GM21786 (cell line): Measurements from ENCODE around the gene IGSF6.
"Not testable (repeated sequence)": the region's sequence is repeated elsewhere in the genome, so short reads cannot be mapped to it uniquely, and the experiment has no call there.

Experiments used
- ATAC-seq: cut with Tn5 transposase; IDR thresholded peaks from one replicate; pipeline ENCODE4 v1.9.1; 2021; ENCODE audit not compliant: unreplicated experiment

Gene IGSF6, protein sequence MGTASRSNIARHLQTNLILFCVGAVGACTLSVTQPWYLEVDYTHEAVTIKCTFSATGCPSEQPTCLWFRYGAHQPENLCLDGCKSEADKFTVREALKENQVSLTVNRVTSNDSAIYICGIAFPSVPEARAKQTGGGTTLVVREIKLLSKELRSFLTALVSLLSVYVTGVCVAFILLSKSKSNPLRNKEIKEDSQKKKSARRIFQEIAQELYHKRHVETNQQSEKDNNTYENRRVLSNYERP

DNA sequence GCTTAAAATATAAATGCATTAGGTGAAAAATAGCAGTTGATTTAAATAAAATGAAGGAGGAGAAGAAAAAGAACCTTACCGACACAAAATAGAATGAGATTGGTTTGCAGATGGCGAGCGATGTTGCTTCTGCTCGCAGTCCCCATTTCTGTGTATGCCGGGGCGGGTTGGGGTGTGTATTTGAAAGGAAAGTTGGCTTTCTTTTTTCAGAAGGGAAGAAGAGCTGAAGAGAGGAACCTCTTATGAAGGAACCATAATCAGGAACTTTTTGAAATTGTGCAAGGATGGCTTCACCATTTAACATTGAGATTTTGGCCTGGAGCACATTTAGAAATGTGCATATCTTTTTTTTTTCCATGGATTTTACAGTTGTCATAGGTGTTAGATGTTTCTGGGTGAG, at the start of gene IGSF6:
TSS of gene IGSF6 (minus strand) at position 156 of the 400 bp plus-strand sequence. CDS start at position 146, 10 bp downstream.
- no peak for ATAC-seq

DNA sequence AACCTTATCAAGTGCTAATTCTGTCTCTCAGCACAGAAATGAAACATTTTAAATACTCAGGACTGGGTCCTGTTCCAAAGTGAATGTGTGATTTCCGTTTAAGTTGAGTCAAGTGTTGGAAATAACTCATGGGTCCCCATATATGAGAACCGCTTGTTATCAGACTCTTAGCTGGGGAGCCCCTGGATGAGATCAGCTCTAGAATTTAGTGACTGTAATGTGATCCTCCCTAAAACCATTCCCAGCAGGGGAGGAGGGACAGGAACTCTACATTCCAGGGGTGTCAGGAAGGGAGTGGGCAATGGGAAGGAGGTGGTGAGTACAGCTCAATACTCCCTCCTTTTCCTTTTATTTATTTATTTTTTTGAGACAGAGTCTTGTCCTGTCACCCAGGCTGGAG, 48.9 kb upstream of the IGSF6 start:
- no peak for ATAC-seq

DNA sequence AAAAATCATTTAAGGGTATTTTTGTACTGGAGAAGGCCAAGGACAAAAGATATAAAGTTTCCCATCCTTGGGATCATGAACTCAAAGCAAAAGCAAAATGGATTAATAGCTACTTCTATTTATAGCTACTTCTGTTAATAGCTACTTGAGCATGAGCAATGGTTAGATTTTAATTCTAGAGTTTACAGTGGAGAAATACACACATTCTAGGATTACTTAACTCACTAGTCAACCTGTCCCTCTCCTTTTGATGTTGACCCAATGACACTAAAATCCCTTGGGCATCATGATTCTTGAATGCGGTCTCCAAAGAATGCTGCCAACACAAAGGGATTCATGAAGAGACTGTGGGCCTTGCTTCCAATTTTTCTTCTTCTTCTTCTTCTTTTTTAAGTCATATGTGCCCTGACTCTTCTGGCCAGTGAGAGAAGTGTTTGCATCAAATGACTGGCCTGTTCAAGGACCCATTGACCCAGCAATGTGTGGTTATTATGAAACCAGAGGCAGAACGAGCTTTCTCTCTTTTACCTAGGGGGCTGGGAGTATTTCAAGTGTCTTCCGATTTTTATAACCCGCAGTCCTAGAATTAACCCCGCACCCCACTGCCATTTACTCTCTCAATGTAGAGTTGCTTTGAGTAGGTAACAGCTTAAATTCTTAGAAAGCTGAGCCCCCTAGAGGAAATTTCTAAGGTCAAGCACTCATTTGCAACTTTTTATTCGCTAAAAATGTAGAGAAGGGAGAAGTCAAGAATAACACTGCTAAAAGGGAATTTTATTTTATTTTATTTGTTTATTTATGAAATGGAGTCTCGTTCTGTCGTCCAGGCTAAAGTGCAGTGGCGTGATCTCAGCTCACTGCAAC, 46.0 kb upstream of the IGSF6 start:
- ATAC-seq = no peak

DNA sequence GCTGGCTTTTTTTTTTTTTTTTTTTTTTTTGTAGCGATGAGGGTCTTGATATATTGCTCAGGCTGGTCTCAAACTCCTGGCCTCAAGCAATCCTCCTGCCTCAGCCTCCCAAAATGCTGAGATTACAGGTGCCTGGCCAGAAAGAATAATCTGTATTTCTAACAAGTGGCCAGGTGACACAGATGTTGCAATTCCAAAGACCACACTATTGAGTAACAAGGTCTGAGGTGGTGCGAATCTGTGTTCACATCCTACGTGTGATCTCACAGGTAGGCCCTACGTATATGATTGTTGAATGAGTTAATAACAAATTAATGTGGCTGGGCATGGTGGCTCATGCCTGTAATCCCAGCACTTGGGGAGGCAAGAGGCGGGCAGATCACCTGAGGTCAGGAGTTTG, 44.6 kb upstream of the IGSF6 start:
- ATAC-seq = no peak

DNA sequence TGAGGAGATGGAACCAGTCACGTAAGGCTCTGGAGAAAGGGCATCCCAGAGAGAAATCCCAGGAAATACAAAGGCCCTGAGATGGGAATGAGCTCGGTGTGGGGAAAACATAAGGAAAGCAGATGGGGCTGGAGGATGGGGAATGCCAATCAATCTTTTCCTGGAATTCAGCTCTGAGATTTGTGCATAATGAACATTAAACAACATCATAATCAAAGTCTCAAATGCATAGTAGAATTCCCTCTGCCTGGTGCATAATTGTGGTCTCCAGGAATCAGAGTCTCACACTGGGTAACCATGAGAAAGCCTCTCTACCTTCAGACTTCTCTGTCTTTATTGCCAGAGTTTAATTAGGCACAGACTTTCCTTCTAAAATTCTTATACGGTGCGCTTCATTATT, 42.2 kb upstream of the IGSF6 start:
- ATAC-seq = no peak

DNA sequence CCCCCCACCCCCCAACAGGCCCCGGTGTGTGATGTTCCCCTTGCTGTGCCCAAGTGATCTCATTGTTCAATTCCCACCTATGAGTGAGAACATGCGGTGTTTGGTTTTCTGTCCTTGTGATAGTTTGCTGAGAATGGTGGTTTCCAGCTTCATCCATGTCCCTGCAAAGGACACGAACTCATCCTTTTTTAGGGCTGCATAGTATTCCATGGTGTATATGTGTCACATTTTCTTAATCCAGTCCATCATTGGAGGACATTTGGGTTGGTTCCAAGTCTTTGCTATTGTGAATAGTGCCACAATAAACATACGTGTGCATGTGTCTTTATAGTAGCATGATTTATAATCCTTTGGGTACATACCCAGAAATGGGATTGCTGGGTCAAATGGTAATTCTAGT, 38.6 kb upstream of the IGSF6 start:
- not testable (repeated sequence) for ATAC-seq

DNA sequence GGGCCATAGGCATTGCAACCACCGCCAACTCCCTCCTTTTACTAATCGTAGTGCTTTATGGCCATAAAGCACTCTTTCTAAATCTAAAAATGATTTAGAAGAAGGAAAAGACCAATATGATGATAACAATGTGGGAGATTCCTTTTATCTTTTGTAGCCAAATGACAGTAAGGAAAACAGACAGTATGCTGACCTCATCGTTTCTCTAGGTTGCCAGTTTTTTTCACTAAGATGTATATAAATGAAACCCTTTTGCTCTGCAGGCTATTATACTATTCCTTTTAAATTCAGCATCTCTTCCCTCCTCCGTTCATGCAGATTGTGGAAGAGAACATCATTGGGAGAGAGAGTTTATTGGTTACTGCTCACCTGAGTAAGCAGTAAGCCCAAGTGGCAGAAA, 36.7 kb upstream of the IGSF6 start:
- ATAC-seq = no peak

DNA sequence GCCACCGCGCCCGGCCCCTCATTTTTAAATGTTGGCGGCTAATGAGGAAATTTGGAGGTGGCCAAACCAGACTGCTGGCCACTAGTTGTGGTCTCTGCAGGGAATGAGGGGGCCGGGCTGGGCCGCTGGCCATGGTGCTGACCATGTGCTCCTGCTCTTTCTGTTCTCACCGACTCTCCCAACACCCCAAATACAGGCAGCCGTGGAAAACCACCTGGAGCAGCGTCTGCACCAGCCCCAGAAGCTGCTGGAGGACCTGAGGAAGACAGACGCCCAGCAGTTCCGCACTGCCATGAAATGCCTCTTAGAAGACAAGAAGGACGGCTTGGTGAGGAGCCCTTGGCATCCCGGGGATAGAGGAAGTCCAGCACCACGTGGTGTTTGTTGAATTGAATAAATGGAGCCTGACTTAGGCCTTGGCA, 32.6 kb upstream of the IGSF6 start:
- no peak for ATAC-seq

DNA sequence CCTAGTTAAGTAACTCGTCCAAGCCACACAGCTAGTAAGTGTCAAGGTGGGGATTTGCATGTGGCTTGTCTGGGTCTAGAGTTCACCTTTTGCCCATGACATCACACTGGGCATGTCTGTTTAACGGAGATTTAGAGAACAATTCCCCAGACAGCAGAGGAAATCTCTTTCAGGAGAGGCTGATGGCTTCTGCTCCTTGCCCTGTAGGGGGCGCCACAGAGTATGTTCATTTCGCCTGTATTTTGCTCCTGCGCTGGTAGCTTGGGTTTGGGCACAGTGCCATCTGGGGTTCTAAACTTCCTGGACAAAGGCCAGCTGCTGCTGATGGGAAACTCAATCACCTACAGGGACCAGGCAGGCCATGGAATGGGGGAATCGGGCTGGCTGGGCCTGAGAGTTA, 31.8 kb upstream of the IGSF6 start:
- ATAC-seq = no peak

DNA sequence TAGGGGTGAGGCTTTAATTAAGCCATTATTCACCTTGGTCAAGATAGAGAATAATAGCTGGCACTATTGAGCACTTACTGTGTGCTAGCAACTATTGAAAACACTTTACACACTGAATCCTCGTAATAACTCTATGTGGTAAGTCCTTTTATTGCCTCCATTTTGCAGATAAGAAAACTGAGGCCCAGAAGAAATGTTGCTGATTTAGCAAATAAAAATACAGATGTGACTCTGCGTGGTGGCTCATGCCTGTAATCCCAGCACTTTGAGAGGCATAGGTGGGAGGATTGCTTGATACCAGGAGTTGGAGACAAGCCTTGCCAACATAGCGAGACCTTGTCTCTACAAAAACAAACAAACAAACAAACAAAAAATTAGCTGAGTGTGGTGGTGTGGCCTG, 30.8 kb upstream of the IGSF6 start:
- ATAC-seq = no peak

DNA sequence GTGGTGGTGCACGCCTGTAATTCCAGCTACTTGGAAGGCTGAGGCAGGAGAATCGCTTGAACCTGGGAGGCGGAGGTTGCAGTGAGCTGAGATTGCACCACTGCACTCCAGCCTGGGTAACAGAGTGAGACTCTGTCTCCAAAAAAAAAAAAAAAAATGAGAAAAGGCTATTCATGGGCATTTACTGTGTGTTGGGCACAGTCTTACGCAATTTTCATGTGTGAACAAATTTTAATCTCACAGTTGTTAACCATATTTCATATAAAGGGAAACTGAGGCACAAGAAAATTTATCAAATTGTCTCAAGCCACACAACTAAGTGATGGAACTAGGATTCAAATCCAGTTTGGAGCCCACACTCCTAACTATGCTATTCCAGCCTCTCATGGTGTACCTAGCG, 28.3 kb upstream of the IGSF6 start:
- not testable (repeated sequence) for ATAC-seq

DNA sequence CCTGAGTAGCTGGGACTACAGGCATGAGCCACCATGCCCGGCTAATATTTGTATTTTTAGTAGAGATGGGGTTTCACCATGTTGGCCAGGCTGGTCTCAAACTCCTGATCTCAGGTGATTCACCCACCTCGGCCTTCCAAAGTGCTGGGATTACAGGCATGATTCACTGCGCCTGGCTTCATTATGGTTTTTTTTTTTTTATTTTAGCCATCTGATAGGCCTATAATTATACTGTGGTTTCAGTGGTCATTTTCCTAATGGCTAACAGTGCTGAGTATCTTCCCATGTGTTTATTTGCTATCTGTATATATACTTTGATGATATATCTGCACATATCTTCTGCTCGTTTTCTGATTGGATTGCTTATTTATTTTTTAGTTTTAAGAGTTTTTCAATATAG, 22.0 kb upstream of the IGSF6 start:
- ATAC-seq = not testable (repeated sequence)

DNA sequence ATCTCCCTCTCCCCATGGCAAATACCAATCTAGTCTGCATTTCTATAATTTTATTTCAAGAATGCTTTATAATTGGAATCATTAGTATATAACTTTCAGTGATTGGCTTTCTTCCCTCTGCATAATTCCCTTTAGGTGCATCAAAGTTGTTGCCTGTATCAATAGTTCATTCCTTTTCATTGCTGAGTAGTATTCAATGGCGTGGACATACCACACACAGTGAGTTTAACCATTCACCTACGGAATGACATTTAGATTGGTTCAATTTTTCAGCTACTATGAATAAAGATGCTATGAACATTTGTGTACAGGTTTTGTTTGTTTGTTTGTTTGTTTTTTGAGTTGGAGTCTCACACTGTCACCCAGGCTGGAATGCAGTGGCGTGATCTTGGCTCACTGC, 21.1 kb upstream of the IGSF6 start:
- no peak for ATAC-seq

DNA sequence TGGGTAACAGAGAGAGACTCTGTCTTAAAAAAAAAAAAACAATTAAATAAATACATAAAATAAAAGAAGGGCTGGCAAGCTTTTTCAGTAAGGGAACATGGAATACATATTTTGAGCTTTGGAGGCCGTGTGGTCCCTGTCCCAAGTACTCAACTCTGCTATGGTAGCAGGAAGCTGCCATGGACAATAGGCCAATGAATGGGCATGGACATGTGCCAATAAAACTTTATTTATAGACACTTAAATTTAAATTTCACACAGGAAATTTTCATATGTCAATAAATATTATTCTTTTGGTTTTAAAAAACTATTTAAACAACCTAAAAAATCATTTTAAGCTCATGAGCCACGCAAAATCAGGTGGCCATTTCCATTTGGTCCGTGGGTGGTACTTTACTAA, 15.2 kb upstream of the IGSF6 start:
- ATAC-seq = no peak

DNA sequence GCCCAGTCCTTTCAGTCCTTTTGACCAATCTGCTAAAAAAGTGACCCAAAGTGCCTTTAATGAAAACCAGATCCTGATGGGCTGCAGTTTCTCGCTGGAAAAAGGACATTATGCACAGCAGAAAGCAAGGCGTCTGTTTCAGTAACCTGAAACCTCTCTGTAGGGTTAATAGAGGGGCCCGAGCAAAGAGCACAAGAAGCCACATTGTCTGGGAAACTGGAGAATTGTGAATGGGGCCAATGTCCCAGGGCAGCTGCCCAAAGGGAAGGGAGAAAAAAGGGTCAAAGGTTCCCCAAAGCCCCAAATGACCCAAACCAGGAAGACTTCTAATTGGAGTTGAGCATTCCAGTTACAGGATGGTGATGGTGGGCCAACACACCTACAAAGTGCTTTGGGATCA, 14.4 kb upstream of the IGSF6 start:
- no peak for ATAC-seq

DNA sequence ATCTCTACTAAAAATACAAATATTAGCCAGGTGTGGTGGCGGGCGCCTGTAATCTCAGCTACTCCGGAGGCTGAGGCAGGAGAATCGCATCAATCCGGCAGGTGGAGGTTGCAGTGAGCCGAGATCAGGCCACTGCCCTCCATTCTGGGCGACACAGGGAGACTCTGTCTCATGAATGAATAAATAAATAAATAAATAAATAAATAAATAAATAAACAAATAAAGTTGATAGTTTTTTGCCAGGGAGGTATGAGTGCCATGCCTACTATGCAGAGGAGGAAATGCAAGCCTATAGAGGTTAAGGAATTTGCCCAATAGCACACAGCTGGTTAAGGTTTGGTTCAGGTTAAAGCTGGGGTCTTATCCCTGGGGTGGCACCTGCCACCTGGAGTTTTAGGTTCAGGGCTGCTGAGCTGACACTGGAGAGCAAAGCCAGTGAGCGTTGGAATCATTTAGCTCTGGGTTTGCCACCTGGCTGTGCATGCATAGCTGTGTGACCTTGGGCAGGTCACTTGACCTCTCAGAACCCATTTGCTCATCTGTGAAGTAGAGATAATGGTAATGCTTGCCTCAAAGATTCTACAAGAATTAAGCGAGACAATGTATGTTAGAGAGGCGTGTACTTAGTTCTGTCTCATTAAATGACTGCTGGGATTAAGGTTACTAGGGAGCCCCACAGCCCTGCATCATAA, 12.5 kb upstream of the IGSF6 start:
- no peak for ATAC-seq

DNA sequence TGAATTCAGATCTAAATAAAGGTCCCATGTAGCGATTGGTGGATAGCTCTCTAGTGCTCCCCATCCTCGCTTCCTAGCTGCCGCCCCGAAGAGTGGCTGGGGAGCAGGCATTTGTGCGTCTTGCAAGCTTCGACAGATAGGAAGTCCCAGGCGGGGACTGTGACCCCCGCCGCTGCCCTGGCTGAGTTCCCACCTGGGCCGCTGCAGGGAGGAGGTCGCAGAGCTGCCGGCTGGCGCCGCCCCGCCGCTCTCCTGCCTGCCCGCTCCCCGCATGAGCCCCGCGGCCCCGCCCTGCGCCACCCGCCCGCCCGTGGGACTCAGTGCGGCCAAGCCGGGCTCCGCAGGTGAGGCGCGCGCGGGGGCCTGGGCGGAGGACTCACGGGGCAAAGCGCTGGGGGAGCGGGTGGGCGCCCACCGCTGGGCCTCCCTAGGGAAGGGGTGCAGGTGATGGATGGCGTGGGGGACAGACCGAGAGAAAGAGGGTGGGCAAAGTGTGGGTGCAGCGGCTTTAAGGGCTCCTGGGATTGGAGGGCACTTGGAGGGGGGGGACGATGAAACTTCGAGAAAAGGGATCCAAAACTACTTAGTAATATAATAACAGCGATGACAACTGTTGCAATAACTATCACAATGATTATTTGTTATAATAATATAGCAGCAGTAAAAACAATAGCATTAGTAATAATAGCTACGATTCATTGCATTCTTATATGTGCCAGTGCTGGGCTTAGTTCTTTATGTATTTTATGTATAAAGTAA, 11.7 kb upstream of the IGSF6 start, which contains the start of gene OTOA:
TSS of gene OTOA (plus strand) at position 80 of the 759 bp plus-strand sequence. CDS start 14,547 bp downstream, outside the sequence.
- no peak for ATAC-seq

DNA sequence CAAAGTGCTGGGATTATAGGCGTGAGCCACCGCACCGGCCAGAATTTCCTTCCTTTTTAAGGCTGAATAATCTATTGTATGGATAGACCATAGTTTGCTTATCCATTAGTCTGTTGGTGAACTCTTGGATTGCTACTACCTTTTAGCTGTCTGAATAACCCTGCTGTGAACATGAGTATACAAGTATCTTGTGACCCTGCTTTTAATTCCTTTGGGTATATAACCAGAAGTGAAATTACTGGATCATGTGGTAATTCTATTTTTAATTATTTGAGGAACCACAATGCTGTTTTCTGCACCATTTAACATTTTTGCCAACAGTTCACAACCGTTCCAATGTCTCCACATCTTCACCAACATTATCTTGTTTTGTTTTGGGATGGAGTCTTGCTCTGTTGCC, 6.7 kb upstream of the IGSF6 start:
- ATAC-seq = no peak

DNA sequence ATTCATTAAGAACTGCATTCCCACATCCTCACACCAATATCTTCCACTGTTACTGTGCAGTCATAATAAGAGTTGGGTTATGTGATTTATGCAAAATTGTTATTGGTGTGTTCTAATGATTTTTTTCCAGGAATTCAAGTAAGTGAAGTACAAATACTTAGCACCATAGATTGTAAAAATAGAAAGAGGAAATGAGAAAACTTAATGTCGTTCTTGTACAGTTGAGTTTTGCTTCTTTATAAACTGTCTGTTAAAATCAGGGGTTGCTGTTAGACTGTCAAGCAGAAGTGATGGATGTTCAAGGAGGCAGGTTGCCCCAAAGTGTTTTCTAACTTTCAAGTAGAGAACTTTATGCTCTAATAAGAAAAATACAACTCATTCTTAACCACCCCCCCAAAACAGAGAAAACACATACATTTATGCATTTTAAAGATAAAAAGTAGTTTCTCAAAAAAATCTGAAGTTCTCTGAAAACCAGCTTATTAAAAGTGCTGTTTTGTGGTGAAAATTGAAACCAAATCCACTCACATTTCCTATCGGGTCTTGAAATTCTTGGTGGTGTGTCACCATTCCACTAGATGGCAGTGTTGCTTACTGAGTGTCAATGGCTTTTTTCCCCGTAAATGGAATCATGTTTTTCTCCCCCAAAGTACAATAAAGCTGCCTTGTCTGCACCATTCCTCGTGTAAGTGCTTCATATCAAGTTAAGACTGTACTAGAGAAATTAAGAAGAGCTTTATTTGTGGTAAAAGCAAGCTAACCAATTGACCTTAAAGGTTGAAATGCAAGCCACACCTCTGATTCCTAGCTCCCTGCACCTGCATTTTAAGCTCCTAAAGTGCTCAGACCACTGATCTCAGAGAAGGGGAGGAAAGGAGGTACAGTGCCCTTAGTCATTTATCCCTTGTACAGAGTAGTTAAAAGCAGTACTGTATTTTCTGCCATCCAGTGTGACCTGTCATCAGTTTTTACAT, 4.7 kb upstream of the IGSF6 start:
- ATAC-seq = no peak

DNA sequence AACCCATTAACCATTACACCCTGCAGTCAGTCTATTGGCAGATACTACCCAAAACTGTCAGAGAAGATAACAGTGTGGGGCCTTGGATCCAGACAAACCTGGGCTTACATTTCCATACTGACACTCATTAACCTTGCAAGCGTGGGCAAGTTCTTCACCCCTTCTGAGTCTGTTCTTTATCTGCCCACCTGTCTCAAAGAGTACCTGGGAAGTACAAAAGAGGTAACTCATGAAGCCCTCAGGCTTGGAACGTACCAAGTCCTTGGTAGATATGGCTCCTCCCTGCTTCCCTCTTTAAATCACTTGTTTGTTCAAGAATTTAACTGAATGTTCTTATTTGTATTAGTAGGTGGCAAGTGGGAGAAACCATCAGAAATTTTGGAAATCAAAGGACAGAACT, 2.5 kb upstream of the IGSF6 start:
- ATAC-seq = no peak
